A549 treated with AZD9567 at 1 μM for 4 hours (cell line): ENCODE measurements around the gene CHMP1B. TPM values are rescaled to one million over a fixed set of nuclear protein-coding genes. Genes with fewer than 3 reads are reported as not detected.

Experiments used
- total RNA-seq: library from RNA; stranded (reverse); fragments of 200-300 nt; extraction: Qiagen RNA extraction; gene quantifications from 5 replicates; pipeline ENCODE4 v1.2.3, GENCODE V29; 2022; ENCODE audit not compliant: insufficient read depth

CHMP1B gene, protein sequence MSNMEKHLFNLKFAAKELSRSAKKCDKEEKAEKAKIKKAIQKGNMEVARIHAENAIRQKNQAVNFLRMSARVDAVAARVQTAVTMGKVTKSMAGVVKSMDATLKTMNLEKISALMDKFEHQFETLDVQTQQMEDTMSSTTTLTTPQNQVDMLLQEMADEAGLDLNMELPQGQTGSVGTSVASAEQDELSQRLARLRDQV
- total RNA-seq = 46.0 to 57.1 TPM (median 48.9 TPM) in 5 replicates

DNA sequence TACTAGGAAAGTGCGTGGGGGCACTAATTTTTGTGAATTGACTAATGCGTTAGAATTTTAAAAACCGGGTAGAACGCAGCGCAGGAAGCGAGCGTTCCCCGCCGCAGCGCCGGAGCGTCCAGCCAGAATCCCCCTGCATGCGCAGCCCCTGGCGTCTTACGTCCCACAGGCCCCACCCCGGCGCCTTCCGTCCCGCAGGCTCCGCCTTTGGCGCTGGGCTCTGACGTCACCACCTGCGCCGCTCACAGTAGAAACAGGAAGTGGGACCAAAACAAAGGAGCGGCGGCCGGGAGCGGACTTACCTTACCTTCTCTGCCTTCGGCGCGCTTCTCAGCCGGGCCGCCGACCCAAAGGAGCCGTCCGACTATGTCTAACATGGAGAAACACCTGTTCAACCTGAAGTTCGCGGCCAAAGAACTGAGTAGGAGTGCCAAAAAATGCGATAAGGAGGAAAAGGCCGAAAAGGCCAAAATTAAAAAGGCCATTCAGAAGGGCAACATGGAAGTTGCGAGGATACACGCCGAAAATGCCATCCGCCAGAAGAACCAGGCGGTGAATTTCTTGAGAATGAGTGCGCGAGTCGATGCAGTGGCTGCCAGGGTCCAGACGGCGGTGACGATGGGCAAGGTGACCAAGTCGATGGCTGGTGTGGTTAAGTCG is at the start of gene CHMP1B:
Gene CHMP1B, plus strand, starts transcription at position 268 of the 660 bp plus-strand sequence. Its CDS starts 99 bp downstream, at position 367.

Other genes with a start within 250 kb of the CHMP1B start
- gene SLC35G4, start 241.8 kb upstream of the CHMP1B start, total RNA-seq = not detected in 5 replicates
- gene GNAL, start 162.1 kb upstream of the CHMP1B start, total RNA-seq = 4.2 to 6.6 TPM (median 5.2 TPM) in 5 replicates
- 18.3 to 23.2 TPM (median 20.7 TPM) in 5 replicates for gene MPPE1, start 56.9 kb downstream of the CHMP1B start, total RNA-seq
- 60.1 to 97.4 TPM (median 86.1 TPM) in 5 replicates for gene IMPA2, start 130.1 kb downstream of the CHMP1B start, total RNA-seq
- gene ANKRD62, start 242.4 kb downstream of the CHMP1B start, total RNA-seq = not detected in 5 replicates